HG03025 (cell line): ENCODE measurements around the gene SLC6A17.

Experiments
- ATAC-seq: cut with Tn5 transposase; IDR thresholded peaks from one replicate; pipeline ENCODE4 v1.9.1; 2021; ENCODE audit warnings: mild to moderate bottlenecking, moderate library complexity; ENCODE audit not compliant: unreplicated experiment, low FRiP score

The SLC6A17 gene

GRCh38 chr1:110215621-110216515, 65.6 kb downstream of the SLC6A17 start:
- ATAC-seq, result no peak

GRCh38 chr1:110216844-110217444, 66.7 kb downstream of the SLC6A17 start:
- no peak for ATAC-seq

- ATAC-seq, result no peak
These were observed 67.8 kb downstream of the SLC6A17 start for GRCh38 chr1:110218137-110218536.

GRCh38 chr1:110218739-110219138, 68.4 kb downstream of the SLC6A17 start:
- ATAC-seq, result no peak

GRCh38 chr1:110220324-110220723, 70.0 kb downstream of the SLC6A17 start:
- no peak for ATAC-seq

GRCh38 chr1:110221119-110221518, 70.8 kb downstream of the SLC6A17 start:
- no peak for ATAC-seq

GRCh38 chr1:110223127-110223526, 72.8 kb downstream of the SLC6A17 start:
- no peak for ATAC-seq

- no peak for ATAC-seq
These were observed 73.3 kb downstream of the SLC6A17 start for GRCh38 chr1:110223581-110223980.

- no peak for ATAC-seq
These were observed 74.1 kb downstream of the SLC6A17 start for GRCh38 chr1:110224240-110224995.

- no peak for ATAC-seq
These were observed 74.9 kb downstream of the SLC6A17 start for GRCh38 chr1:110225212-110225611.

- ATAC-seq, result no peak
These were observed 75.6 kb downstream of the SLC6A17 start for GRCh38 chr1:110225756-110226404.

- no peak for ATAC-seq
These were observed 77.5 kb downstream of the SLC6A17 start for GRCh38 chr1:110227774-110228173.

- no peak for ATAC-seq
These were observed 78.1 kb downstream of the SLC6A17 start for GRCh38 chr1:110228381-110228780.

- ATAC-seq, result no peak
These were observed 78.6 kb downstream of the SLC6A17 start for GRCh38 chr1:110228869-110229268.

- no peak for ATAC-seq
These were observed 79.2 kb downstream of the SLC6A17 start for GRCh38 chr1:110229348-110230001.

- ATAC-seq, result no peak
These were observed 80.3 kb downstream of the SLC6A17 start for GRCh38 chr1:110230381-110231199.

GRCh38 chr1:110233861-110234260, 83.6 kb downstream of the SLC6A17 start:
- no peak for ATAC-seq

- ATAC-seq, result no peak
These were observed 84.4 kb downstream of the SLC6A17 start for GRCh38 chr1:110234691-110235090.

GRCh38 chr1:110235181-110235833, 85.0 kb downstream of the SLC6A17 start:
- ATAC-seq, result no peak
